Mesendoderm (in vitro differentiated cells): Measurements from ENCODE around the gene PRDM16.

Experiments
- DNase-seq: peaks from one replicate; pipeline ENCODE4 v3.0.0; 2013
- H2AK5ac ChIP-seq: 2 replicates; pipeline ENCODE4 v1.6.1; 2013; ENCODE audit warnings: low read length, inconsistent platforms
- H2BK120ac ChIP-seq: 2 replicates; pipeline ENCODE4 v1.6.1; 2013; ENCODE audit warnings: low read depth, mild to moderate bottlenecking, low read length, moderate library complexity, mixed read lengths
- H2BK15ac ChIP-seq: replicated peaks from 2 replicates; pipeline ENCODE4 v1.6.1; 2013; ENCODE audit warnings: low read depth, mild to moderate bottlenecking, moderate library complexity
- H2BK5ac ChIP-seq: 2 replicates; pipeline ENCODE4 v1.6.1; 2013; ENCODE audit warnings: low read length, inconsistent platforms
- H3K18ac ChIP-seq: 2 replicates; pipeline ENCODE4 v1.6.1; 2013; ENCODE audit warnings: mild to moderate bottlenecking, low read length, mixed read lengths
- H3K23ac ChIP-seq: one replicate; pipeline ENCODE4 v1.6.1; 2013; ENCODE audit warnings: low read length
- H3K27ac ChIP-seq: 2 replicates; pipeline ENCODE4 v1.5.1; 2013; ENCODE audit warnings: low read depth, mild to moderate bottlenecking, inconsistent platforms, low read length, moderate library complexity
- H3K27me3 ChIP-seq: 2 replicates; pipeline ENCODE4 v1.6.1; 2013; ENCODE audit warnings: low read length, control low read depth, mild to moderate bottlenecking, inconsistent platforms; ENCODE audit not compliant: insufficient read depth, poor library complexity
- H3K36me3 ChIP-seq: 2 replicates; pipeline ENCODE4 v1.6.1; 2013; ENCODE audit warnings: low read length, inconsistent platforms; ENCODE audit not compliant: control insufficient read depth, insufficient read depth
- H3K4ac ChIP-seq: one replicate; pipeline ENCODE4 v1.6.1; 2013; ENCODE audit warnings: low read depth, mild to moderate bottlenecking, low read length, moderate library complexity
- H3K4me1 ChIP-seq: 2 replicates; pipeline ENCODE4 v1.6.1; 2013; ENCODE audit warnings: low read depth, low read length, inconsistent platforms; ENCODE audit not compliant: control insufficient read depth
- H3K4me2 ChIP-seq: 2 replicates; pipeline ENCODE4 v1.6.1; 2013; ENCODE audit warnings: low read length
- H3K4me3 ChIP-seq: 2 replicates; pipeline ENCODE4 v1.5.1; 2013; ENCODE audit warnings: mild to moderate bottlenecking, low read length
- H3K56ac ChIP-seq: one replicate; pipeline ENCODE4 v1.6.1; 2013; ENCODE audit warnings: low read length
- H3K79me1 ChIP-seq: 2 replicates; pipeline ENCODE4 v1.6.1; 2013; ENCODE audit warnings: low read length, inconsistent platforms
- H3K79me2 ChIP-seq: 2 replicates; pipeline ENCODE4 v1.6.1; 2013; ENCODE audit warnings: mild to moderate bottlenecking, low read length; ENCODE audit not compliant: control insufficient read depth, insufficient read depth
- H3K9ac ChIP-seq: 2 replicates; pipeline ENCODE4 v1.6.1; 2013; ENCODE audit warnings: low read length, inconsistent platforms
- H4K5ac ChIP-seq: one replicate; pipeline ENCODE4 v1.6.1; 2013; ENCODE audit warnings: low read length
- H4K8ac ChIP-seq: one replicate; pipeline ENCODE4 v1.6.1; 2013; ENCODE audit warnings: low read depth, mild to moderate bottlenecking, control low read depth, low read length, moderate library complexity
- WGBS: extraction: QIAGEN DNeasy Blood & Tissue Kit; methylation state at CpG from one replicate; pipeline ENCODE4 v1.1.7; 2013; ENCODE audit warnings: low lambda C conversion rate, missing lambda C conversion rate; ENCODE audit not compliant: insufficient coverage; ENCODE audit errors: extremely low coverage; 5-methylcytosine and 5-hydroxymethylcytosine counted together

PRDM16 gene

GRCh38 chr1:3114131-3114744, 45.2 kb downstream of the PRDM16 start:
- no peak overlapping the region for H2BK120ac ChIP-seq
- no peaks in the 10 kb centered on the region for H3K4me1 ChIP-seq
- no peaks in the 10 kb centered on the region for H3K79me1 ChIP-seq
- no peaks in the 10 kb centered on the region for H3K36me3 ChIP-seq
- no peak overlapping the region for H4K5ac ChIP-seq
- no peak overlapping the region for H2AK5ac ChIP-seq
- no peak overlapping the region for H3K4me3 ChIP-seq
- H3K56ac ChIP-seq = no peak overlapping the region
- H3K4ac ChIP-seq = no peak overlapping the region
- H3K27ac ChIP-seq = no peak overlapping the region
- H4K8ac ChIP-seq = no peak overlapping the region
- DNase-seq = no peak
- H2BK15ac ChIP-seq = no peak overlapping the region
- H2BK5ac ChIP-seq = no peak overlapping the region
- no CpG with 5 or more reads among the region's 49 CpGs for WGBS
- no peak overlapping the region for H3K4me2 ChIP-seq
- no peaks in the 10 kb centered on the region for H3K27me3 ChIP-seq
- H3K23ac ChIP-seq = no peak overlapping the region
- H3K79me2 ChIP-seq = no peaks in the 10 kb centered on the region
- no peak overlapping the region for H3K9ac ChIP-seq
- no peak overlapping the region for H3K18ac ChIP-seq

GRCh38 chr1:3114846-3115245, 45.8 kb downstream of the PRDM16 start:
- WGBS = no CpG with 5 or more reads among the region's 8 CpGs

GRCh38 chr1:3115275-3116149, 46.5 kb downstream of the PRDM16 start:
- H3K56ac ChIP-seq = no peak overlapping the region
- H3K27me3 ChIP-seq = no peaks in the 10 kb centered on the region
- no peaks in the 10 kb centered on the region for H3K4me1 ChIP-seq
- H3K4ac ChIP-seq = no peak overlapping the region
- H3K79me1 ChIP-seq = no peaks in the 10 kb centered on the region
- no peak overlapping the region for H3K4me2 ChIP-seq
- H2AK5ac ChIP-seq = no peak overlapping the region
- WGBS = no CpG with 5 or more reads among the region's 38 CpGs
- no peak overlapping the region for H3K23ac ChIP-seq
- no peak overlapping the region for H3K9ac ChIP-seq
- no peaks in the 10 kb centered on the region for H3K79me2 ChIP-seq
- H4K5ac ChIP-seq = no peak overlapping the region
- H3K27ac ChIP-seq = no peak overlapping the region
- H4K8ac ChIP-seq = no peak overlapping the region
- no peak overlapping the region for H3K4me3 ChIP-seq
- no peak overlapping the region for H2BK5ac ChIP-seq
- H3K36me3 ChIP-seq = no peaks in the 10 kb centered on the region
- no peak overlapping the region for H2BK15ac ChIP-seq
- no peak for DNase-seq
- no peak overlapping the region for H3K18ac ChIP-seq
- H2BK120ac ChIP-seq = no peak overlapping the region

More at GRCh38 chr1:3114846-3115245, 45.8 kb downstream of the PRDM16 start:
- Histone ChIP-seq H3K4me1 (no peaks in the 10 kb centered on the region), H2BK5ac (no peak overlapping the region), H4K8ac (no peak overlapping the region), H4K5ac (no peak overlapping the region), H2AK5ac (no peak overlapping the region), H2BK120ac (no peak overlapping the region), H3K27me3 (no peaks in the 10 kb centered on the region), H3K18ac (no peak overlapping the region), H2BK15ac (no peak overlapping the region), H3K4me2 (no peak overlapping the region), H3K79me1 (no peaks in the 10 kb centered on the region), H3K36me3 (no peaks in the 10 kb centered on the region), H3K23ac (no peak overlapping the region), H3K27ac (no peak overlapping the region), H3K79me2 (no peaks in the 10 kb centered on the region), H3K4me3 (no peak overlapping the region), H3K4ac (no peak overlapping the region), H3K56ac (no peak overlapping the region), H3K9ac (no peak overlapping the region)
- DNase-seq = no peak

GRCh38 chr1:3116150-3116510, 47.1 kb downstream of the PRDM16 start:
- Histone ChIP-seq H3K79me1 (no peaks in the 10 kb centered on the region), H2AK5ac (no peak overlapping the region), H4K8ac (no peak overlapping the region), H3K4me3 (no peak overlapping the region), H3K27ac (no peak overlapping the region), H3K4ac (no peak overlapping the region), H3K4me1 (no peaks in the 10 kb centered on the region), H2BK120ac (no peak overlapping the region), H3K23ac (no peak overlapping the region), H3K79me2 (no peaks in the 10 kb centered on the region), H3K56ac (no peak overlapping the region), H3K4me2 (no peak overlapping the region), H2BK5ac (no peak overlapping the region), H3K27me3 (no peaks in the 10 kb centered on the region), H3K18ac (no peak overlapping the region), H3K36me3 (no peaks in the 10 kb centered on the region), H3K9ac (no peak overlapping the region), H4K5ac (no peak overlapping the region), H2BK15ac (no peak overlapping the region)
- DNase-seq = no peak
- no CpG with 5 or more reads among the region's 18 CpGs for WGBS

GRCh38 chr1:3116560-3116959, 47.6 kb downstream of the PRDM16 start:
- Histone ChIP-seq H3K4ac (no peak overlapping the region), H3K4me2 (no peak overlapping the region), H3K4me3 (no peak overlapping the region), H2AK5ac (no peak overlapping the region), H3K79me2 (no peaks in the 10 kb centered on the region), H4K8ac (no peak overlapping the region), H3K56ac (no peak overlapping the region), H4K5ac (no peak overlapping the region), H3K18ac (no peak overlapping the region), H3K4me1 (no peaks in the 10 kb centered on the region), H3K79me1 (no peaks in the 10 kb centered on the region), H2BK120ac (no peak overlapping the region), H2BK5ac (no peak overlapping the region), H3K27me3 (no peaks in the 10 kb centered on the region), H3K36me3 (no peaks in the 10 kb centered on the region), H3K9ac (no peak overlapping the region), H2BK15ac (no peak overlapping the region), H3K27ac (no peak overlapping the region), H3K23ac (no peak overlapping the region)
- DNase-seq = no peak
- no CpG with 5 or more reads among the region's 13 CpGs for WGBS
